Activated naive CD8-positive, alpha-beta T cell treated with anti-CD3 and anti-CD28 coated beads for 36 hours (primary cell): ENCODE measurements around the gene TTYH1. TPM values are rescaled to one million over a fixed set of nuclear protein-coding genes. Genes with fewer than 3 reads are reported as not detected.

Experiments used
- DNase-seq: peaks from one replicate; pipeline ENCODE4 v3.0.0; 2021
- H3K27ac Mint-ChIP-seq: one replicate; pipeline ENCODE4 v1.8.0; 2022; ENCODE audit warnings: mild to moderate bottlenecking, moderate library complexity, mixed read lengths
- H3K27me3 Mint-ChIP-seq: one replicate; pipeline ENCODE4 v1.8.0; 2022; ENCODE audit warnings: mild to moderate bottlenecking, mixed read lengths
- H3K36me3 Mint-ChIP-seq: one replicate; pipeline ENCODE4 v1.8.0; 2021; ENCODE audit warnings: mild to moderate bottlenecking, mixed read lengths
- H3K4me1 Mint-ChIP-seq: one replicate; pipeline ENCODE4 v1.8.0; 2021; ENCODE audit warnings: mixed read lengths
- H3K4me3 Mint-ChIP-seq: one replicate; pipeline ENCODE4 v1.8.0; 2022; ENCODE audit warnings: mild to moderate bottlenecking, moderate library complexity, mixed read lengths
- H3K9me3 Mint-ChIP-seq: one replicate; pipeline ENCODE4 v1.8.0; 2022; ENCODE audit warnings: mixed read lengths
- total RNA-seq, 2 experiments: library from RNA; stranded (reverse); gene quantifications; one replicate each; pipeline ENCODE4 v1.2.3, GENCODE V29; 2021

Gene TTYH1
- total RNA-seq, 2 experiments from 2014 or later, result 0.98 to 1.8 TPM

- no peak for DNase-seq
- H3K27ac Mint-ChIP-seq, result no peak overlapping the region
- H3K4me3 Mint-ChIP-seq, result no peak overlapping the region
- no peaks in the 10 kb centered on the region for H3K36me3 Mint-ChIP-seq
- no peaks in the 10 kb centered on the region for H3K9me3 Mint-ChIP-seq
- H3K27me3 Mint-ChIP-seq, result peaks cover 57% of the 10 kb centered on the region
- peaks cover 15% of the 10 kb centered on the region for H3K4me1 Mint-ChIP-seq
Observed at GRCh38 chr19:54477650-54478049, 62.4 kb downstream of the TTYH1 start.

- Mint-ChIP-seq H3K9me3 (no peaks in the 10 kb centered on the region), H3K4me1 (peaks cover 12% of the 10 kb centered on the region), H3K4me3 (no peak overlapping the region), H3K27me3 (peaks cover 55% of the 10 kb centered on the region), H3K36me3 (no peaks in the 10 kb centered on the region), H3K27ac (no peak overlapping the region)
- DNase-seq, result no peak
Observed at GRCh38 chr19:54478677-54479266, 63.5 kb downstream of the TTYH1 start.

- no peaks in the 10 kb centered on the region for H3K9me3 Mint-ChIP-seq
- H3K27ac Mint-ChIP-seq, result no peak overlapping the region
- H3K4me1 Mint-ChIP-seq, result peaks cover 12% of the 10 kb centered on the region
- DNase-seq, result no peak
- H3K4me3 Mint-ChIP-seq, result no peak overlapping the region
- H3K27me3 Mint-ChIP-seq, result peaks cover 58% of the 10 kb centered on the region
- no peaks in the 10 kb centered on the region for H3K36me3 Mint-ChIP-seq
Observed at GRCh38 chr19:54480051-54480450, 64.8 kb downstream of the TTYH1 start.

- Mint-ChIP-seq H3K36me3 (no peaks in the 10 kb centered on the region), H3K4me3 (no peak overlapping the region), H3K27ac (no peak overlapping the region), H3K27me3 (peaks cover 62% of the 10 kb centered on the region), H3K9me3 (no peaks in the 10 kb centered on the region), H3K4me1 (peaks cover 12% of the 10 kb centered on the region)
- DNase-seq, result peak; percentile 46
Observed at GRCh38 chr19:54481326-54481930, 66.2 kb downstream of the TTYH1 start.

GRCh38 chr19:54482889-54483288, 67.6 kb downstream of the TTYH1 start:
- Mint-ChIP-seq H3K4me1 (peaks cover 12% of the 10 kb centered on the region), H3K36me3 (no peaks in the 10 kb centered on the region), H3K27me3 (peaks cover 52% of the 10 kb centered on the region), H3K9me3 (no peaks in the 10 kb centered on the region), H3K4me3 (no peak overlapping the region), H3K27ac (no peak overlapping the region)
- DNase-seq, result no peak

GRCh38 chr19:54484451-54484850, 69.2 kb downstream of the TTYH1 start:
- Mint-ChIP-seq H3K9me3 (no peaks in the 10 kb centered on the region), H3K4me3 (no peak overlapping the region), H3K36me3 (no peaks in the 10 kb centered on the region), H3K27ac (no peak overlapping the region), H3K27me3 (peaks cover 48% of the 10 kb centered on the region), H3K4me1 (peaks cover 10% of the 10 kb centered on the region)
- DNase-seq, result no peak

GRCh38 chr19:54485851-54486250, 70.6 kb downstream of the TTYH1 start:
- peaks cover 11% of the 10 kb centered on the region for H3K4me1 Mint-ChIP-seq
- H3K4me3 Mint-ChIP-seq, result no peak overlapping the region
- H3K36me3 Mint-ChIP-seq, result no peaks in the 10 kb centered on the region
- no peaks in the 10 kb centered on the region for H3K9me3 Mint-ChIP-seq
- peaks cover 46% of the 10 kb centered on the region for H3K27me3 Mint-ChIP-seq
- H3K27ac Mint-ChIP-seq, result no peak overlapping the region
- no peak for DNase-seq

Other genes with a start within 250 kb of the TTYH1 start
- not detected for gene TMC4, start 242.3 kb upstream of the TTYH1 start, total RNA-seq
- 10 to 100 TPM; 57.0 to 57.1 TPM for gene MBOAT7, start 225.9 kb upstream of the TTYH1 start, total RNA-seq
- 10 to 100 TPM; 15.5 to 16.4 TPM for gene TSEN34, start 224.2 kb upstream of the TTYH1 start, total RNA-seq
- 1,000 to 10,000 TPM; 1,783 to 1,787 TPM for gene RPS9, start 214.6 kb upstream of the TTYH1 start, total RNA-seq
- not detected for gene LILRB3, start 192.5 kb upstream of the TTYH1 start, total RNA-seq
- not detected for gene LILRA6, start 172.7 kb upstream of the TTYH1 start, total RNA-seq
- gene LILRB5, start 158.2 kb upstream of the TTYH1 start, total RNA-seq, result not detected
- not detected for gene LILRB2, start 134.4 kb upstream of the TTYH1 start, total RNA-seq
- gene LILRA5, start 102.3 kb upstream of the TTYH1 start, total RNA-seq, result not detected
- gene LILRA4, start 76.3 kb upstream of the TTYH1 start, total RNA-seq, result under 1 TPM in 1 of 2 experiments, not detected in 1; 0.40 TPM
- gene LAIR1, start 50.5 kb upstream of the TTYH1 start, total RNA-seq, result 10 to 100 TPM in 1 of 2 experiments, 1 to 10 TPM in 1; 9.0 to 10.1 TPM
- gene LENG8, start 33.7 kb downstream of the TTYH1 start, total RNA-seq, result 100 to 1,000 TPM; 101 to 108 TPM
- gene LENG9, start 48.3 kb downstream of the TTYH1 start, total RNA-seq, result 1 to 10 TPM; 4.3 to 4.9 TPM
- gene CDC42EP5, start 57.8 kb downstream of the TTYH1 start, total RNA-seq, result under 1 TPM in 1 of 2 experiments, not detected in 1; 0.34 TPM
- 1 to 10 TPM; 1.8 to 2.4 TPM for gene LAIR2, start 87.4 kb downstream of the TTYH1 start, total RNA-seq
- gene LILRA2, start 158.3 kb downstream of the TTYH1 start, total RNA-seq, result not detected
- not detected for gene LILRA1, start 178.2 kb downstream of the TTYH1 start, total RNA-seq
- under 1 TPM; 0.25 to 0.72 TPM for gene LILRB1, start 215.0 kb downstream of the TTYH1 start, total RNA-seq
- not detected for gene LILRB4, start 247.5 kb downstream of the TTYH1 start, total RNA-seq